Mammary epithelial cell (primary cell): ENCODE results near the gene KRT7.

Experiments used
- CTCF ChIP-seq, 2 donors: IDR thresholded peaks in 1 of 2; conservative IDR thresholded peaks in 1 of 2; 2 replicates each; pipeline ENCODE4 v1.5.1; 2011 to 2012; ENCODE audit warnings: inconsistent platforms in 2 of 2, low read length in 2 of 2, mild to moderate bottlenecking in 2 of 2, control low read depth in 1 of 2, low read depth in 1 of 2; ENCODE audit not compliant: insufficient read depth in 1 of 2; ENCODE audit errors: extremely low read depth in 1 of 2
- EZH2 ChIP-seq: IDR thresholded peaks from 2 replicates; pipeline ENCODE4 v1.6.1; 2012; ENCODE audit warnings: low read length, inconsistent platforms, borderline replicate concordance

- TF ChIP-seq CTCF (conservative IDR thresholded peaks at IDR 0.05 in 1 of 2, IDR thresholded peaks at IDR 0.05 in 1 of 2; ENCODE audit: extremely low read depth in 1 of 2, insufficient read depth in 1 of 2, low read depth in 1 of 2, low read length in 2 of 2) = peak; percentile 76 to 100
- no peak for TF ChIP-seq EZH2
Measured at GRCh38 chr12:52278575-52279421, 45.8 kb downstream of the KRT7 start.
